Hematopoietic multipotent progenitor cell treated with erythropoietin and hydrocortisone succinate and interleukin-3 and kit ligand, for 6 days (in vitro differentiated cells): ENCODE results near the gene FASN.

Experiments
- DNase-seq: peaks from one replicate; pipeline ENCODE4 v3.0.0-alpha.2; 2015

Gene FASN

GRCh38 chr17:82037092-82037888 lies 60.7 kb downstream of the FASN start, which contains the start of gene DCXR:
DCXR (minus strand) TSS chr17:82037697; CDS start chr17:82037682, 15 bp downstream.
- DNase-seq = peak; percentile 99

GRCh38 chr17:82036634-82037091 lies 61.4 kb downstream of the FASN start:
- DNase-seq = no peak

GRCh38 chr17:82035956-82036633 lies 61.9 kb downstream of the FASN start:
- no peak for DNase-seq

GRCh38 chr17:82035488-82035887 lies 62.5 kb downstream of the FASN start:
- DNase-seq = no peak

- no peak for DNase-seq
Measured at GRCh38 chr17:82034371-82035011, 63.5 kb downstream of the FASN start.

GRCh38 chr17:82033359-82034085 lies 64.5 kb downstream of the FASN start:
- DNase-seq = no peak

GRCh38 chr17:82031885-82032627 lies 66.0 kb downstream of the FASN start:
- peak; percentile 47 for DNase-seq

GRCh38 chr17:82031303-82031884 lies 66.6 kb downstream of the FASN start, which contains the start of gene RAC3:
RAC3 (plus strand) TSS chr17:82031678; CDS start chr17:82031762, 84 bp downstream.
- DNase-seq = peak; percentile 58

- DNase-seq = peak; percentile 87
Measured at GRCh38 chr17:82030470-82031302, 67.3 kb downstream of the FASN start.

- no peak for DNase-seq
Measured at GRCh38 chr17:82029990-82030469, 68.0 kb downstream of the FASN start.

- no peak for DNase-seq
Measured at GRCh38 chr17:82029391-82029790, 68.6 kb downstream of the FASN start.

- no peak for DNase-seq
Measured at GRCh38 chr17:82028966-82029365, 69.1 kb downstream of the FASN start.
